ENCODE measurements around the gene RIN3.

DNA sequence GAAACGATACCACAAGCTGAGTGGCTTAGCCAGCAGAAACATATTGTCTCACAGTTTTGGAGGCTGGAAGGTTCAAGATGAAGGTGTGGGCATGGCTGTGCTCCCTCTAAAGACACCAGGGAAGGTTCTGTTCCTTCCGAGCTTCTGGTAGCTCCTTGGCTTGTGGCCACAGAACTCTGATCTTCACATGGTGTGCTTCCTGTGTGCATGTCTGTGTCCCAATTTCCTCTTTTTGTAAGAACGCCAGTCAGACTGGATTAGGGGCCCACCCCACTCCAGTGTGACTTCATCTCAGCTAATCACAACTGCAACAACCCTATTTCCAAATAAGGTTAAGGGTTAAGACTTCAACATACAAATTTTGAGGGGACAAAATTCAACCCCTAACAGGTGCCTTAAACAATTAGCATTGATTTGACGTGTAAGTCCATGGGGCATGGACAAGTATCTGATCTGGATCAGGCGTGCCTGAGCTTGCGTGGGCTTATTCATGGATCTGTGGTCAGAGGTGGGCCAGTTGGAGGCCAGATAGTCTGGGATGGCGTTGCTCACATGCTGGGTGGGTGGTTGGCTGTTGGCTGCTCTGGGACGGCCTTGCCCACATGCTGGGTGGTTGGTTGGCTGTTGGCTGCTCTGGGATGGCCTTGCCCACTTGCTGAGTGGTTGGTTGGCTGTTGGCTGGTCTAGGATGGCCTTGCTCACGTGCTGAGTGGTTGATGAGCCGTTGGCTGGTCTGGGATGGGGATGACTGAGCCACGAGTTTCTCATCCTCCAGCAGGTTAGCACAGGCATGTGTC is 146.4 kb downstream of the RIN3 start:
- TF ChIP-seq BHLHE40 (IDR thresholded peaks at IDR 0.05; ENCODE audit: borderline replicate concordance) (no peak), SP1 (IDR thresholded peaks at IDR 0.05) (no peak), FOXK2 (IDR thresholded peaks at IDR 0.05) (no peak)
